ENCODE measurements around the gene DAZAP1.
"Not testable (repeated sequence)": the region's sequence is repeated elsewhere in the genome, so short reads cannot be mapped to it uniquely, and the experiment has no call there.

Gene DAZAP1

GRCh38 chr19:1439525-1440417, 32.4 kb downstream of the DAZAP1 start:
- DNase-seq (ENCODE audit: low read depth in 2 of 2, low spot score in 1 of 2): not testable (repeated sequence)

- no peak for DNase-seq (ENCODE audit: low read depth in 2 of 2, low spot score in 1 of 2)
Measured at GRCh38 chr19:1440418-1440801, 33.0 kb downstream of the DAZAP1 start.

GRCh38 chr19:1441022-1441426, 33.6 kb downstream of the DAZAP1 start:
- DNase-seq (ENCODE audit: low read depth in 2 of 2, low spot score in 1 of 2): no peak

- no peak for DNase-seq (ENCODE audit: low read depth in 2 of 2, low spot score in 1 of 2)
Measured at GRCh38 chr19:1441677-1442438, 34.5 kb downstream of the DAZAP1 start.

- peak; percentile 49 to 58 for DNase-seq (ENCODE audit: low read depth in 2 of 2, low spot score in 1 of 2)
Measured at GRCh38 chr19:1445185-1445931, 38.0 kb downstream of the DAZAP1 start.

GRCh38 chr19:1445932-1446712, 38.7 kb downstream of the DAZAP1 start:
- no peak for DNase-seq (ENCODE audit: low read depth in 2 of 2, low spot score in 1 of 2)

- DNase-seq (ENCODE audit: low read depth in 2 of 2, low spot score in 1 of 2): no peak
Measured at GRCh38 chr19:1446713-1447481, 39.5 kb downstream of the DAZAP1 start.

GRCh38 chr19:1447504-1447903, 40.1 kb downstream of the DAZAP1 start:
- no peak for DNase-seq (ENCODE audit: low read depth in 2 of 2, low spot score in 1 of 2)

GRCh38 chr19:1447944-1448343, 40.6 kb downstream of the DAZAP1 start:
- no peak for DNase-seq (ENCODE audit: low read depth in 2 of 2, low spot score in 1 of 2)

GRCh38 chr19:1449467-1450442, 42.4 kb downstream of the DAZAP1 start, which contains the start of gene APC2:
APC2 (plus strand) TSS chr19:1450121; CDS start chr19:1453002, 2,881 bp downstream.
- no peak for DNase-seq (ENCODE audit: low read depth in 2 of 2, low spot score in 1 of 2)

GRCh38 chr19:1450735-1451731, 43.6 kb downstream of the DAZAP1 start:
- DNase-seq (ENCODE audit: low read depth in 2 of 2, low spot score in 1 of 2): no peak

GRCh38 chr19:1451916-1452801, 44.8 kb downstream of the DAZAP1 start:
- no peak for DNase-seq (ENCODE audit: low read depth in 2 of 2, low spot score in 1 of 2)

GRCh38 chr19:1452802-1453524, 45.6 kb downstream of the DAZAP1 start:
- DNase-seq (ENCODE audit: low read depth in 2 of 2, low spot score in 1 of 2): no peak

GRCh38 chr19:1453525-1454364, 46.4 kb downstream of the DAZAP1 start:
- DNase-seq (ENCODE audit: low read depth in 2 of 2, low spot score in 1 of 2): no peak

- no peak for DNase-seq (ENCODE audit: low read depth in 2 of 2, low spot score in 1 of 2)
Measured at GRCh38 chr19:1455002-1455335, 47.6 kb downstream of the DAZAP1 start.
